Activated CD4-positive, CD25-positive, alpha-beta regulatory T cell treated with anti-CD3 and anti-CD28 coated beads, Interleukin-2, amount 50 U/mL, for 72 hours (primary cell): ENCODE results near the gene ATXN10.
"Not testable (repeated sequence)": the region's sequence is repeated elsewhere in the genome, so short reads cannot be mapped to it uniquely, and the experiment has no call there.

Experiments
- DNase-seq: peaks from one replicate; pipeline ENCODE4 v3.0.0; 2021

Gene ATXN10

DNA sequence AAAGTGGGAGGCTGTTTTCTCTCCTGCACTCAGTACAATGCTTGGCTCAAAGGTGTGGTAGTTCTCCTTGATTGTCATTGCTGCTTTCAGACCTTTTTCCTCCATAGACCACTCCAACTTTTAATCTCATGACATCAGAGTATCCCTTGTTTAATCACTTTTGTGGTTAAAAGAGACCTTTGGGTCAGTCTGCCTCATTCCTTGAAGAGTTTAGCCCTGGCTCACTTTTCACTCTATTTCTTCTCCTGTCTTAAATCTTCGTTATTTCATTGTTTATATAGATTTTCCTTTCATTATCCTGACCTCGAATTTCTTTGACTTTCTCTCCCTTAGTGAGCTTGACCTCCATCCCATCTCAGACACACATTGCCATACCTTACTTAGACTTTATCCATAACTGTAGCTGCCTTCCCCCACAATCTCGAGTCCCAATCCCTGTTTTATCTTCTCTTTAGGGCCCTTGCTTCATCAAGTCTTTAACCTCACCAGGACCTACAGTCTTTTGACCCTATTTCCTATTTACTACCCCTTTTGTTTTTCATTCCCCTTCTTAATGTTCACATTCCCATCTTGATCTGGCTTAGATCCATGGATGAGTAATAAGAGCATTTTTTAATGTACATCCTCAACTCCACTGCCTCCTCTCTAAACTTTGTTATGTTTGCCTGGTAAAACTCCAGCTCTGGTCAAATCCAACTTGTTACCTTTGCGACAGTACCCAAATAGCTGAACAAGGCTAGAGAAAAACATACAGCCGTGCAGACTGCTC is 9.5 kb downstream of the ATXN10 start:
- DNase-seq, result no peak

DNA sequence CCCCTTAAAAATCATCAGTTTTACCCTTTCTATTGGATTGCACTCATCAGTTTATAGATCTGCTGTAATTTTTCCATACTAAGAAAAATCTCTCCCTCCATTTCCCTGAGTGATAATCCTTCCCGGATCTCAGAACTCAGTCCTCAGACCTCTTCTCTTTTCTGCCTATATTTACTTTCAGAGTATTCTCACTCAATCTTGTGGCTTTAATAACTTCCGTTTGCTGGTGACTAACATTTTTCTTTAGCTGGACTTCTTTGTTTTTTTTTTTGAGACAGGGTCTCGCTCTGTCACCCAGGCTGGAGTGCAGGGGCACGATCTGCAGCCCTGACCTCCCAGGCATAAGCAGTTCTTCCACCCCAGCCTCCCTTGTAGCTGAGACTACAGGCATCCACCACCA is 10.4 kb downstream of the ATXN10 start:
- DNase-seq, result no peak

DNA sequence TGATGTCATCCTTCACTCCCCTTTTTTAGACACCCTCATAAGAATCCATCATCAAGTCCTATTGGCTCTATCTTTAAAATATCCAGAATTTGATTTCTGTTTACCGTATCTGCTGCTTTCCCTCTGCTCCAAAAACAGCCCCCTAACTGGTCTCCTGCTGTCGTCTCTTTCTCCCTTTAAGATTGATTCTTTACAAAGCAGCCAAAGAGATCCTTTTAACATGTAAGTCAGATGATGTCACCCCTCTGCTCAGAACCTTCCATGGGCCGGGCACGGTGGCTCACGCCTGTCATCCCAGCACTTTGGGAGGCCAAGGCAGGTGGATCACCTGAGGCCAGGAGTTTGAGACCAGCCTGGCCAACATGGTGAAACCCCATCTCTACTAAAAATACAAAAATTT is 11.1 kb downstream of the ATXN10 start:
- not testable (repeated sequence) for DNase-seq

DNA sequence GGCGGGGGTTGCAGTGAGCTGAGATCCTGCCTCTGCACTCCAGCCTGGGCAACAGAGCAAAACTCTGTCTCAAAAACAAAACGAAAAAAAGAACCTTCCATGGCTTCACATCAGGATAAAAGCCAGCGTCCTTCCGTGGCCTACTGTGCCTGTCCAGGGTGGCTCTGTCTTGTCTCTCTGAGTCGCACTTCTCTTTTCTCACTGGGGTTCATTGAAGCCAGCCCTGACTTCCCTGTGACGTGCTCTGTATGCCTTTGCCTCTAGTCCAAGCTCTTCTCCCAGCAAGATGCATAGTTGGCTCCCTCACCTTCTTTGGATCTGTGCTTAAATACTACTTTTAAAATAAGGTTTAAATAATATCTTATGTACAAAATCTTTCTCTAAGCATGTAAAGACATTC is 11.6 kb downstream of the ATXN10 start:
- DNase-seq, result no peak

DNA sequence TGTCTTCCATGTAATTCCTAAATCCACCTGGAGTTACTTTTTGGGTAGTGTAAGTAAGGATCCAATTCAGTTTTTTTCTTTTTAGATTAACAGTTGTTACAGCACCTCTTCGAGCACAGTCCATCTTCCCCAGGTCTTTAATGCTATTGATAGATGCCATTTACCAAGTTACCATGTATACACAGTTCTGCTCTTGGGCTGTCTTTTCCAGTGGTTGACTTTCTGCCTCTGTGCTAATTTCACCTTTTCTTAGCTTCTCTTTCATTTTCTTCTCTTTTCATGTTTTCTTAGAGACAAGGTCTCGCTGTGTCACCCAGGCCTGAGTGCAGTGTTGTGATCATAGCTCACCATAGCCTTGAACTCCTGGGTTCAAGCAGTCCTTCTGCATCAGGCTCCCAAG is 12.0 kb downstream of the ATXN10 start:
- DNase-seq, result no peak

DNA sequence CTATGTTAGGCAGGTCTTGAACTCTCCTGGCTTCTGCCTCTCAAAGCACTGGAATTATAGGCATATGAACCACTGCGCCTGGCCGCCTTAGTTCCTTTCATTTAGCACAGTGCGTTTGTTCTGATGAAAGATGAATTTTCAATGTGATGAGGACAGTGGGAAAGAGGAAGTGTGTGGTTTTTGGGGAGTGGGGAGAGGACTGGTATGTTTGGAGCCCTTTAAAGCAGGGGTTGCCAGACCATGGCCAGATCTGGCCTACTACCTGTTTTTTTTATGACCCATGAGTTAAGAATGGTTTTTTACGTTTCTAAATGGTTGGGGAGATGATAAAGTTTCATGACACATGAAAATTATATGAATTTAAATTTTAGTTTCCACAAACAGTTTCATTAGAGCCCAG is 12.5 kb downstream of the ATXN10 start:
- no peak for DNase-seq

DNA sequence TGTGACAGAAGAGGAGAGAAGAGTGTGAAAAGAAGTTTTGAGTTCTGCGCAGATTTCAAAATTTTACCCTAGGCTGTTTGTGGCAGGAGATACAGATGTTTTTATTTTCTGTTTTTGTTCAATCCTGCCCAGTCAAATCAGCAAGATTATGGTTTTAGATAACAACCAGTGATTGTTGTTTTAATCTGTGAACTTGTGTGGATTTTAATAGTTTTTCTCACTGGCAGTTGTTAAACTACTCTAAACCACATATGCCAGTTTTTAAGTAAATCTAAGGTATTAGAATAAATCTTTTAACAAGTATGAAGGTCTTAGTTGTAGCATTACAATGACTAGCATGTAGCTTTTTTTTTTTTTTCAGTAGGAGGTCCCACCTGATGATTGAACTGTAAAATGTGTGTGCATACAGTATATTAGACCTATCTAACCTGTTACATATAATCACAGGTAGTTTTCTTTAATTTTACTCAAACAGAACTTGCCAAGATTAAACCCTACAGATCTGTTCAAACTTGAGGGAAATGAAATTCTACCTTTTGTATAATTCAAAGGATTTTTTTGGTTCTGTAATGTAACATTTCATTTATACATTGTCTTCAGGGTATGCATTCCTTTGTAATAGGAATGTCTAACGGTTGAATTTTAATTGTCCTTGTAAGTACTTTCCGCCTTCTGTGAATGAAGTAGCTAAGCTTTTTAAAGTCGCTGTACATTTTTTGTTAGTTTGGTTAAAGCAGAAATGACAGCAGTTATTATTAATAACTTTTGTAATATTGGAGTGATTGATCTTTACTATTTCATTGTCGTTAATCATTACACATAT is 13.3 kb downstream of the ATXN10 start:
- DNase-seq, result no peak

DNA sequence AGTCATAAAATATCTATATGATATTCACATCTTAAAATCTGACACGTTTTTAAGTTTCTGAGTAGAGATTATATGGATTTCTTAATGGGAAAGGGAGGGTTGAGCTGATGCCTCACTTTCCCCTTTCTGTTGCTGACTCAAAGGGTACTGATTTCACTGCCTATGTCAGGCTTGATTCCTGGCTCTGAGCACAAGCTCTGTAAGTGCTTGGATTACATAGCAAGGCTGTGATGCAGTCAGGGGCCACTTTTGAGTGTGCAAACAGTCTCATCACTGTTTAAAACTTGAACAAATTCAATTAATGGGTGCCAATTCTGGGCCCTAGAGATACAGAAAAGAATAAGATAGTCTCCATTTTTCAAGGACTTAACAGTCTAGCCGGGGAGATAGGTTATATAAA is 14.4 kb downstream of the ATXN10 start:
- DNase-seq, result no peak

DNA sequence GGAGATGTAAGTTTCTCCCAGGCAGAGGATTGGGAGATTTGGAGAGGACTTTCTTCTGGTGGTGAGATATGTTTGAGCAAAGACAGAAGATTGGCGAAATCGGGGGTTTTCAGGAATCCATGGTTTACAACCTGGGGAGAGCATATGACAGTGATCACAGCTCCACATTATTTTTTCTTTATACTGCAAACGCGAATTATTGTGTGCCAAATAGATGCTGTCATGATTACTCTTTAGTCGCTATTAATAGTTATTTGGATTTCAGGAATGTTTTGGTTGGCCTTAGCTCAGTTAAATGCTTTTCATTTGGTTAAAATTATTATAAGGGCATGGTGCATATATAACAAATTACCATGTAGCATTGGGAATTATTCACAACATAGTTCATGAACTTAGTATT is 15.2 kb downstream of the ATXN10 start:
- no peak for DNase-seq

DNA sequence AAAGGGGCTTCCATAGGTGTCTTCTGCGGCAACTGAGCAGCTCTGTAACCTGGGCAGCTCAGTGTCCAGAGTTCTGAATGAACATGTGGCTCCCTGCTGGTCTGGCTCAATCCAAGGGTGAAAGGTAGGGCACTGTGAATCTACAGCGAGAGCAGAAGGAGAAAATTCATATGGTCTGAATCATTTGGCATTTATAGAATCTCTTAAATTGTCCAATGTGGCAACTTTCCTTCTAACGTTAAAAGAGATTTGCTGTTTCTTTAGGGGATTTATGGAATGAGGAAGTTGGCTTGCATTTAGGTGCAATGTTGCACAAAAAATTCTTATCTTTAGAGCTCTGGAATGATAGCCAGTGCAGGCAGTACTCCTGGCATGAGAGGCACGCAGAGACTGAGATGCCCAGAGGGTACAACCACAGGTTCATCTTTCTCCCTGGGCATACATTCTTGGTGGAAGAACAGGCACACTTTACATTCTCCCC is 17.0 kb downstream of the ATXN10 start:
- no peak for DNase-seq

DNA sequence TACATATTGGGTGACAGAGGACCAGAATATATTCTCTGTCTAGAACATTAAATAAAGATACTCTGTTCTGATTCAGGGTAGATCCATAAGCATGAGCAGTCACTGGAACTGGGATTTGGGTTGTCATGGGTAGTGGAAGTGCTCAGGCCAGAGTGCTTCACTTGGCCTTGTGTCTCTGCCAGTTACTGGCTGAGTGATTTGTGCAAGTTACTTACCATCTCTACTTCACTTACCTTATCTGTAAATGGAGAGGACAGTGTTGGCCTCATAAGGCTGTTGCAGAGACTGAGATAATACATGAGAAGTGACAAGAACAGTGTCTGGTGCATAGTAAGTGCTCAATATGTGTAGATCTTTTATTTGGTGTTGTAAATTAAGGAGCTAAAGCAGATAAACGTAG is 17.6 kb downstream of the ATXN10 start:
- no peak for DNase-seq

DNA sequence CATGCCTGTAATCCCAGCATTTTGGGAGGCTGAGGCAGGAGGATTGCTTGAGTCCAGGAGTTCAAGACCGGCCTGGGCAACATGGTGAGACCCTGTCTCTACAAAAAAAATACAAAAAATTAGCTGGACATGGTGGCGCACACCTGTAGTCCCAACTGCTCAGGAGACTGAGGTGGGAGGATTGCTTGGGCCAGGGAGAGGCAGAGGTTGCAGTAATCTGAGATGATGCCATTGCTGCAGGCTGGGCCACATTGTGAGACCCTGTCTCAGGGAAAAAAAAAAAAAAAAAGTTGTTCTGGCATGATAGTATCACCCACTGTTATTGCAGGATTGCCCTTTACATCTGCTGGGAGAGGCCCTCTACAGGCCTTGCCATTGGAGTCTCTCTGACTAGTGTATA is 18.4 kb downstream of the ATXN10 start:
- DNase-seq, result no peak

DNA sequence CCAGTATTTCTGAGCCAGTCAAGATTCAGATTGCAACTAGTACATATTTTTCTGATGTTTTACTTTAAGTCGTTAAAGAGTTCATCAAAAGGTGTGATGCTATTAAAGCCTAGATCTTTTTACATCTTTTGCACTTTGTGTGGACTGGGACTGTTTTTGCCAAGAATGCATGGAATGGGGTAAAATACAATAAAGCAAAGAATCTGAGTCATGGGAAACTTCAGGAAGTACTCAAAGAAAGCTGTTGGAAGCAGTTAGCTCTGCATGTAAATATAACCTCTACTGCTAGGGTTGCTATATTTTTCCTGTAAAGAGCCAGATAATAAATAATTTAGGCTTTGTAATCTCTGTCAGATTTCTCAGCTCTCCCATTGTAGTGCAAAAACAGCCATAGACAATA is 20.9 kb downstream of the ATXN10 start:
- no peak for DNase-seq

DNA sequence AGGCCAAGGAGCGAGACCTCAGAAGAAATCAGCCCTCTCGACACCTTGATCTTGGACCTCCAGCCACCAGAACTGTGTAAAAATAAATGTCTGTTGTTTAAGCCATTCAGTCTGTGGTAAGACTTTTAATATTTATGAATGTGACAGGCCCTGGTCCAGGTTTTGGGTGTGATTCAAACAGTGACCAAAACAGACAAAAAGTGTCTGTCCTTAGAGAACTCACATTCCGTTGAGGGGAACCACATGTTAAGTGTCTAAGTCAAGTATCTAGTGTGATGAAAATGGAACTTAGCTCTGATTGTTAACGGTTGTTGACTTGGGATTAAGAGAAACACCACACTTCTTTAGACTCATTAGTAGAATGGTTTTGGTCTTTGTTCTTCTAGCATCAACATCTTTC is 22.2 kb downstream of the ATXN10 start:
- DNase-seq, result no peak

DNA sequence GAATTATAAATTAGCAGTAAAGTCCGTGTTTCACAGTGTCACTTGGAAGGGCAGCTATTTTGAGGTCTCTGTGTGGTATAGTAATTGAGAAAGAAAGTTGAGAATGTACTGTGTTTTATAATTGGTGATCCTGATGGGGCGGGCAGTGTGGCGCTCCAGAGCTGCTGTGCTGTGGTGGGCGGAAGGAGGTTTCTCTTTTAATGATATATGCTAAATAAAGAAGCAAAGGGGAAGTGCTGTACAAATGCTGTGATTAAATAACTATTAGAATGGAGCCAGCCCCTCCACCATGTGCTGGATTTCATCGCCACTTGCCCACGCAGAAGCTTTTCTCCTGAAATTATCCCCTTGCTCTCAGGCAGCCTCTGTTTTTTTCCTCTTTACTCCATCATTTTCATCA is 24.6 kb downstream of the ATXN10 start:
- no peak for DNase-seq

DNA sequence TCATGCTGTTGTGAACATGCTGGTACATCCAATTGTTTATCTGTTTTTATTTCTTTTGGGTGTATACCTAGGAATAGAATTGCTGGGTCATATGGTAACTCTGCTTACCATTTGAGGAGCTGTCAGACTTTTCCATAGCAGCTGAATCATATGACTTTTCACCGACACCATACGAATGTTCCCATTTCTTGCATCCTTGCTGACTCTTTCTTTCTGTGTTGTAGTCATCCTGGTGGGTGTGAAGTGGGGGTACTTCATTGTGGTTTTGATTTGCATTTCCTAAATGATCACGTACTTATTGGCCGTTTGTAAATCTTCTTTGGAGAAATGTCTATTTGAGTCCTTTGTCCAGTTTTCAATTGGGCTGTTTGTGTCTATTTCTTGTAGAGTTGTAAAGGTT is 26.5 kb downstream of the ATXN10 start:
- no peak for DNase-seq

DNA sequence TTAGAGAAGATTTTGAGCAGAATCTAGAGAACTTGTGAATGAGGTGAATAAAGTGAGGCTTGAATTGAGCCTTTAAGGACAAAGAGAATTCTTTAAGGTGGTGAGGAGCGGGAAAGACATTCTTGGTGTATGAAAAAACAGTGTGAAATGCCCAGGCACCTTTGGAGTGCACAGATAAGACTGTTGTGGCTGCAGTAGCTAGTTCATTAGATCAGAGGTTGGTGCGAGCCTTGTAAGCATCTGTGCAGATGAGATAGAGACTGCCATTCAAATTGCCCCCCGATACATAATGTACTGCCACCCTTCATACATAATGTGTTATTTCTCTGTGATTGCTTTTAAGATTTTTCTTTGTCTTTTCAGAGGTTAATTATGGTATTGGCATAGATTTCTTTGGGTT is 31.3 kb downstream of the ATXN10 start:
- DNase-seq, result no peak

DNA sequence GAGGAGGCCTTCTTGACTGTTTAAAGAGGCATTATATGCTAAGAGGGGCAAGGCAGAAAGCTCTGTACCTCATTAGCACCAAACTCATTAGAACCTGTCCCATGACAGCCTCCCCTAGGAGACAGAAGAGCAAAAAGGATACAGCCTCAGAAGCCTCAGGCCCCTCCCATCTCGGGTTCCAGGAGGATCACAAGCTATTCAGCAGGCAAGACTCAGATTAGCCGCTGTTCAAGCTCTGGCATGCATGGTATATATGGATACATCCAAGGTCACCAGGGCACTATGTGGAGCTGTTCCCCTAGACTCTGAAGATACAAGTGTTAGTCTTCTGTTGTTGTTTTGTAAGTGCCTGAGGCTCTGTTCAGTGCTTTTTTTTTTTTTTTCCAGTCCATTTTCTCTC is 32.1 kb downstream of the ATXN10 start:
- DNase-seq, result no peak

DNA sequence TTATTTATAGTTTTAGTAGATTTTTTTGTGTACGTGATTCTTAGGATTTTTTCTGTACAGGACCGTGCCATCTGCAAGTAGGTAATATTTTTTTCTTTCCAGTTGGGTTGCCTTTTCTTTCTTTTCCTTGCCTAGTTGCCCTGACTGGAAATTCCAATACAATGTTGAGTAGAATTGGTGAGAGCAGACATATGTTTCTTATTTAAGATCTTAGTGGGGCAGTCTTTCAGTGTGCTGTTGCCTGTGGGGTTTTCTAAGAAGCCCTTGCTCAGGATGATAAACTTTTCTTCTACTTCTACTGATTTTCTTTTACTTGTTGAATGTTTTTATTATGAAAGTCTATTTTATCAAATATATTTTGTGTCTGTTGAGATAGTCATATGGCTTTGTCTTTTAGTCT is 33.0 kb downstream of the ATXN10 start:
- no peak for DNase-seq

DNA sequence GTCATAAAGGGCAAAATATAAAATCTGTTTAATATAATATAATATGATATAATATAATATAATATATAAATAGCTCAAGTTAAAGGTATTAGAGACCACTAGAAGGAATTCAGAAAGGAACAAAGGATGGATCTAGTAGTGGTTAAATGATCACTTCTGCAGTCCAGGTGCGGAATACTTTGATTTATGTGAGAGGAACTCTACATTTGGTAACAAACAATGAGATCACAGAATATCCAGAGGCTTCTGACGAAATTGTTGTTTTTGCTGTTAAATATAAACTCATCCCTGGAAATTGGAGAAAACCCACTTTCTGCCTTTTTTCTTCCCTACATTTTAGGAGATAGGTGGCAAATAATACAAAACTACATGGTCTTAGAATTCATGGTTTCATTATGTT is 36.0 kb downstream of the ATXN10 start:
- no peak for DNase-seq

DNA sequence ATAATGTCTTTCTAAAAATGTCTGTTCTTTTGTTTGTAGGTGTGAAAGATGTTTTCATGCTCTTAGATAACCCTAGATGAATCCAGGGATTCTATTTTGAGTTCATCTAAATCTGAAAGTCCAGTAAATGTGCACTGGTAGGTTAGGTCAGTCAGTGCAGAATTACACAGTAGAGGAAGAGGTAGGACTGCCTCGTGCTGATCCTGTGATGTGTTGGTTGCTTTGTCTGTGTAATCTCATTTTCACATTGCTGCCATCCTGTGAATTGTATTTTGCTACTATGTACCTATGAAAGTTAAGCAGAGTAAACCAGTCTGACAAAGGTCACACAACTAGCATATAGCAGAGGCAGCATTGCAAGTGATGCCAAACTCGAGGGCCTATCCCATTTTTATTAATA is 36.5 kb downstream of the ATXN10 start:
- no peak for DNase-seq

DNA sequence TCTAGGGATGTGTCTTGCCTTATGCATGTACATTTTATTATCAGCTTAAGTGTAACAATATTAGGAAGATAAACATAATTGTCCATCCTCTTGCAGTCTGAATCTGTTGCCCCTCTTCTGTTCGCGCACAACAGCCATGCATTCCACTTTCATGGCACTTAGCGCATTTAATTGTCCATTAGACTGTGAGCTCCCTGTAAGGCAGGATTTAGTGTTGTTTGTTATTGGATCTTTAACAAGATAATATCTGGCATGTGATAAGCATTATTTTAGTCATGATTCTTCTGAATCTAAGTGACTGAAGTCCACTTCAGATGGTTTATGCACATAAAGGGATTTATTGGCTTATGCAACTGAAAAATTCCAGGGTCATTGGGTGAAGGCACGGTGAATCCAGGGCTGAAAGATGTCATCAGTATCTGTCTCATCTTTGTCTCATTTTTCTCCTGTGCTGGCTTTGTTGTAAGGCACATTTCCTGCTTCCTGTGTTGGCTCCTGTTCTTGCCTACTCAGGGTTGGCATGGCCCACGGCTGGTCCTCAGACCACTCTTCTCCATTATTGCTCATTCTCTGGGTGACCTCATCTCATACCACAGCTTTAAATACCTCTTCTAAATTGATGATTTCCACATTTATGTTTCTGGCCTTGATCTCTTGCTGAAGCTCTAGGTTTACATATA is 37.6 kb downstream of the ATXN10 start:
- no peak for DNase-seq

DNA sequence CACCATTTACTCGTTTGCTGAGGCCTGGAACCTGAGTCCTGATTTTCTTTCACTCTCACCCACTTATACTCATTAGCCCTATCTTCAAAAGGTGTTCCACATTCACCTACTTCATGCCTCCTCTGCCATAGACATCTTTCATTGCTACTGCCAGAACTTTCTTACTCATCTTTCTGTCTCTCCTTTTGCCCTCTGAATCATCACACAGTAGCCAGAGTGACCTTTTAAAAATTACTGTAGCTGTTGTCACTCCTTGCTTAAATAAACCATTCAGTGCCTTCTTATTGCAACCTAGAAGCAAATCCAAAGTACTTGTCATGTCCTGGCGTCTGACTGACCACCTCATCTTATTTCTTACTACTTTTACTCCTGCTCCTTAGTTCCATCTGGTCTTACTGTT is 38.2 kb downstream of the ATXN10 start:
- no peak for DNase-seq

DNA sequence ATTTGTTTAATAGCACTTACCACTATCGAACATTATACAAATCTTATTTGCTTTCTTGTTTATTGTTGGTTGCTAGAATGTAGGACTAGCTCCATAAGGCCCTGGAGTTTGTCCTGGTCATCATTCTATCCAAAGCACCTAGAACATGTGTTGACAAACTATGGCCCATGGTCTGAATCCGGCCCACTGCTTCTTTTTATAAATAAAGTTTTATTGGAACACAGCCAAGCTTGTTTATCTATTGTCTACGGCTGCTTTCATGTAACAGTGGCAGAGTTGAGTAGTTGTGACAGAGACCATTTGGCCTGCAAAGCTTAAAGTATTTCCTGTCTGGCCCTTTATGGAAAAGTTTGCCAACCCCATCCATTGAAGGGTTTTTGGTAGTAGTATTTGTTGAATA is 38.8 kb downstream of the ATXN10 start:
- DNase-seq, result no peak
